HepG2 (cell line): ENCODE results near the gene LRRC3. TPM values are rescaled to one million over a fixed set of nuclear protein-coding genes. Genes with fewer than 3 reads are reported as not detected.

ENCODE experiments used
- ATAC-seq: fragments of 200-7000 bp; cut with Tn5 transposase; 3 replicates; pipeline ENCODE4 v1.9.1; 2020; ENCODE audit warnings: mild to moderate bottlenecking, moderate library complexity
- BruUV-seq: library from RNA; stranded (reverse); fragments of 400-500 nt; replicated peaks from 2 replicates; lab custom pipeline; 2021; lab: Mats Ljungman, UMichigan
- CTCF ChIA-PET: fragments of 300-600 bp; formaldehyde crosslinking; extraction: SDS; loops from one replicate; lab custom pipeline; 2021; ENCODE audit warnings: low total read pairs, inconsistent platforms, low intra/inter-chr PET ratio; lab: Yijun Ruan, JAX
- POLR2A ChIA-PET: fragments of 350-600 bp; sonication (Branson Sonifier 250); formaldehyde crosslinking; loops from one replicate; lab custom pipeline; 2020; ENCODE audit warnings: antibody characterized with exemption, inconsistent platforms; lab: Yijun Ruan, JAX
- DNase-seq: peaks from one replicate; pipeline ENCODE4 v3.0.0-alpha.2; 2015; ENCODE audit warnings: low spot score
- FAIRE-seq: peaks from 3 replicates; lab custom pipeline; 2011; peaks lifted over from hg19 to GRCh38; lab: Jason Lieb, UNC
- H2AFZ ChIP-seq: one replicate; pipeline ENCODE4 v1.6.1; 2011; ENCODE audit warnings: low read length, inconsistent platforms
- H3K27ac ChIP-seq: fragments of 300-600 bp; 3 replicates; pipeline ENCODE4 v1.8.0; 2011; ENCODE audit warnings: mixed run types, mild to moderate bottlenecking, mixed read lengths, low read length, inconsistent platforms; ENCODE audit not compliant: insufficient read depth; ENCODE audit errors: extremely low read length
- H3K27me3 ChIP-seq, 2 experiments: fragments of 200-600 bp in 1 of 2; 2 replicates in 1 of 2; 3 replicates in 1 of 2; pipeline versions ENCODE4 v1.6.0 to v1.8.0; 2011; ENCODE audit warnings: low read length in 2 of 2, mild to moderate bottlenecking in 2 of 2, moderate library complexity in 2 of 2, inconsistent platforms in 1 of 2; ENCODE audit not compliant: insufficient read depth in 2 of 2, control insufficient read depth in 1 of 2
- H3K36me3 ChIP-seq, 2 experiments: fragments of 200-600 bp in 1 of 2; replicated peaks in 1 of 2; 2 replicates in 1 of 2; 3 replicates in 1 of 2; pipeline versions ENCODE4 v1.5.1 to v1.8.0; 2011; ENCODE audit warnings: low read length in 2 of 2, inconsistent platforms in 1 of 2; ENCODE audit not compliant: insufficient read depth in 2 of 2, control insufficient read depth in 1 of 2
- H3K4me1 ChIP-seq: 2 replicates; pipeline ENCODE4 v1.5.1; 2012; ENCODE audit warnings: low read length, inconsistent platforms; ENCODE audit not compliant: insufficient read depth
- H3K4me2 ChIP-seq: 2 replicates; pipeline ENCODE4 v1.6.0; 2011; ENCODE audit warnings: low read depth, low read length, inconsistent platforms
- H3K4me3 ChIP-seq, 3 experiments: fragments of 200-600 bp in 1 of 3; sonication (generic), shearing (Covaris generic) in 1 of 3; replicated peaks in 1 of 3; 2 replicates each; pipeline ENCODE4 v1.5.1; 2011 to 2016; ENCODE audit warnings: low read length in 3 of 3, inconsistent platforms in 2 of 3, low read depth in 2 of 3, mild to moderate bottlenecking in 2 of 3, control low read depth in 1 of 3, mixed read lengths in 1 of 3; ENCODE audit not compliant: insufficient read depth in 1 of 3
- H3K79me2 ChIP-seq: one replicate; pipeline ENCODE4 v1.6.1; 2011; ENCODE audit warnings: low read length, inconsistent platforms; ENCODE audit not compliant: insufficient read depth
- H3K9ac ChIP-seq: 2 replicates; pipeline ENCODE4 v1.6.0; 2011; ENCODE audit warnings: mild to moderate bottlenecking, low read depth, low read length, inconsistent platforms; ENCODE audit not compliant: insufficient read depth
- H3K9me3 ChIP-seq: 2 replicates; pipeline ENCODE4 v1.5.1; 2012; ENCODE audit warnings: mild to moderate bottlenecking, low read length
- H4K20me1 ChIP-seq: 2 replicates; pipeline ENCODE4 v1.6.0; 2011; ENCODE audit warnings: inconsistent platforms, mild to moderate bottlenecking, low read length, moderate library complexity; ENCODE audit not compliant: insufficient read depth
- ARNT ChIP-seq: fragments of 450-650 bp; IDR thresholded peaks from 2 replicates; pipeline ENCODE4 v1.6.1; 2017
- KDM2A ChIP-seq: sonication (generic); formaldehyde crosslinking; IDR thresholded peaks from 2 replicates; pipeline ENCODE4 v1.4.0; 2020; ENCODE audit warnings: low read depth, missing genetic modification reagents, borderline replicate concordance
- PCBP1 ChIP-seq: fragments of 200-400 bp; formaldehyde crosslinking; IDR thresholded peaks from 2 replicates; pipeline ENCODE4 v1.6.1; 2017; ENCODE audit warnings: mild to moderate bottlenecking, low read depth, low read length, borderline replicate concordance
- STAT6 ChIP-seq: sonication (generic); formaldehyde crosslinking; IDR thresholded peaks from 2 replicates; pipeline ENCODE4 v1.4.0; 2020; ENCODE audit warnings: missing genetic modification reagents, mild to moderate bottlenecking, borderline replicate concordance
- TERF1 ChIP-seq: sonication (generic); formaldehyde crosslinking; IDR thresholded peaks from 2 replicates; pipeline ENCODE4 v1.8.0; 2022; ENCODE audit warnings: mild to moderate bottlenecking, missing genetic modification reagents, moderate library complexity
- TFAP4 ChIP-seq: sonication (generic); IDR thresholded peaks from 2 replicates; pipeline ENCODE4 v1.6.1; 2016; ENCODE audit warnings: low read depth, borderline replicate concordance
- UBTF ChIP-seq: sonication (generic); formaldehyde crosslinking; IDR thresholded peaks from 2 replicates; pipeline ENCODE4 v1.4.0; 2020; ENCODE audit warnings: mild to moderate bottlenecking, missing genetic modification reagents
- ZBTB7B ChIP-seq: sonication (generic); formaldehyde crosslinking; IDR thresholded peaks from 2 replicates; pipeline ENCODE4 v1.4.0; 2020; ENCODE audit warnings: missing genetic modification reagents
- ZIK1 ChIP-seq: sonication (generic); formaldehyde crosslinking; IDR thresholded peaks from 2 replicates; pipeline ENCODE4 v1.5.0; 2020; ENCODE audit warnings: mild to moderate bottlenecking, low read depth, missing genetic modification reagents, borderline replicate concordance
- ZNF333 ChIP-seq: sonication (generic); formaldehyde crosslinking; IDR thresholded peaks from 2 replicates; pipeline ENCODE4 v1.4.0; 2020; ENCODE audit warnings: mild to moderate bottlenecking, missing genetic modification reagents, borderline replicate concordance
- ZNF710 ChIP-seq: sonication (generic); formaldehyde crosslinking; IDR thresholded peaks from 2 replicates; pipeline ENCODE4 v1.5.0; 2020; ENCODE audit warnings: mild to moderate bottlenecking, missing genetic modification reagents, borderline replicate concordance
- ZNF724P ChIP-seq: sonication (generic); formaldehyde crosslinking; IDR thresholded peaks from 2 replicates; pipeline ENCODE4 v1.8.0; 2022; ENCODE audit warnings: missing genetic modification reagents, borderline replicate concordance
- WGBS: methylation state at CpG from one replicate; pipeline ENCODE4 v1.1.6; 2017; ENCODE audit warnings: low lambda C conversion rate; 5-methylcytosine and 5-hydroxymethylcytosine counted together
- in situ Hi-C: cut with HindIII; loops from 2 replicates; pipeline ENCODE4 v1.10.0; 2017; ENCODE audit warnings: low pct_unique_long_range_greater_than_20kb; ENCODE audit not compliant: extremely low pct_ligation_motif_present
- intact Hi-C: fragments of 100-400 bp; cut with micrococcal nuclease; formaldehyde crosslinking; loops from one replicate; pipeline ENCODE4 v1.10.0; 2022; ENCODE audit not compliant: unreplicated experiment
- polyA plus RNA-seq, 8 experiments: library from polyadenylated mRNA; depleted of rRNA in 3 of 8; stranded (reverse) in 7 of 8; unstranded in 1 of 8; fragments of >200 nt; fragmentation: Illumina TruSeq in 4 of 8; extraction: Trizol in 4 of 8; gene quantifications; 2 replicates each; pipeline versions ENCODE4 v1.2.1 to v1.2.3, GENCODE V29; 2011 to 2016; ENCODE audit warnings: low read depth in 4 of 8, missing spikeins in 1 of 8, mixed read lengths in 1 of 8; ENCODE audit not compliant: insufficient read depth in 1 of 8
- total RNA-seq, 5 experiments: library from RNA; depleted of rRNA; stranded (reverse); fragments of >200 nt; fragmentation: Illumina TruSeq; extraction: Trizol; gene quantifications; 2 replicates each; pipeline ENCODE4 v1.2.3, GENCODE V29; 2016; ENCODE audit warnings: low read depth in 1 of 5

Gene LRRC3
- total and polyA plus RNA-seq, 2 of the 13 experiments (the other 11 are each of a cell fraction or from before 2014, with no cell fraction given) = 4.8 to 16.5 TPM

GRCh38 chr21:44461464-44462001 is 6.2 kb downstream of the LRRC3 start:
- intact Hi-C loops (no loop called here), in situ Hi-C loops (no loop called here)
- H4K20me1 ChIP-seq = no peaks in the 10 kb centered on the region
- no peak overlapping the region for H3K27ac ChIP-seq
- no peak for FAIRE-seq
- ATAC-seq = peak; percentile 73
- DNase-seq = peak; percentile 35
- no peaks in the 10 kb centered on the region for H3K27me3 ChIP-seq
- no peaks in the 10 kb centered on the region; a peak in 2 of 5 replicates for H3K36me3 ChIP-seq
- CTCF ChIA-PET = no interaction called here
- POLR2A ChIA-PET = interaction anchor here (1.1 to 2.0 kb wide), 2 partner anchors 20 to 21 kb away, joined by 3 to 13 read pairs; no protein-coding TSS in a partner anchor
- H3K9ac ChIP-seq = no peak overlapping the region
- H3K4me2 ChIP-seq = 0 out of 2 replicates have a peak overlapping the region, but pooled peaks have one; percentile 4
- no peak overlapping the region for H3K4me3 ChIP-seq
- peaks cover 14% of the 10 kb centered on the region for H3K79me2 ChIP-seq
- H3K4me1 ChIP-seq = peaks cover 60% of the 10 kb centered on the region
- H2AFZ ChIP-seq = no peak overlapping the region
- no peaks in the 10 kb centered on the region for H3K9me3 ChIP-seq
- WGBS = no CpG with 5 or more reads among the region's 15 CpGs
- no TSS peak for BruUV-seq
- no peak for TF ChIP-seq ZIK1 (CRISPR knock-in tag)
- TF ChIP-seq TERF1 = no peak
- no peak for TF ChIP-seq ZNF724P (CRISPR knock-in tag)
- no peak for TF ChIP-seq ZBTB7B (CRISPR knock-in tag)
- no peak for TF ChIP-seq PCBP1
- 0 out of 2 replicates have a peak, but pooled peaks have one; percentile 12 for TF ChIP-seq ZNF333
- TF ChIP-seq UBTF (CRISPR knock-in tag) = no peak
- TF ChIP-seq TFAP4 = peak; percentile 77; the same call in 1 of the 2 replicates
- TF ChIP-seq ZNF710 (CRISPR knock-in tag) = no peak
- TF ChIP-seq STAT6 (CRISPR knock-in tag) = no peak
- TF ChIP-seq KDM2A (CRISPR knock-in tag) = peak; percentile 39; the same call in 1 of the 2 replicates
- TF ChIP-seq ARNT = no peak
